C4-2B (cell line): ENCODE results near the gene CISTR.

ENCODE experiments used
- ZFX ChIP-seq: fragments of 450-650 bp; IDR thresholded peaks from 2 replicates; pipeline ENCODE4 v1.6.1; 2017
- TF ChIP-seq, protein P1 (sequence below): fragments of 450-650 bp; conservative IDR thresholded peaks from 2 replicates; pipeline ENCODE4 v1.5.1; 2017; ENCODE audit warnings: mild to moderate bottlenecking

DNA sequence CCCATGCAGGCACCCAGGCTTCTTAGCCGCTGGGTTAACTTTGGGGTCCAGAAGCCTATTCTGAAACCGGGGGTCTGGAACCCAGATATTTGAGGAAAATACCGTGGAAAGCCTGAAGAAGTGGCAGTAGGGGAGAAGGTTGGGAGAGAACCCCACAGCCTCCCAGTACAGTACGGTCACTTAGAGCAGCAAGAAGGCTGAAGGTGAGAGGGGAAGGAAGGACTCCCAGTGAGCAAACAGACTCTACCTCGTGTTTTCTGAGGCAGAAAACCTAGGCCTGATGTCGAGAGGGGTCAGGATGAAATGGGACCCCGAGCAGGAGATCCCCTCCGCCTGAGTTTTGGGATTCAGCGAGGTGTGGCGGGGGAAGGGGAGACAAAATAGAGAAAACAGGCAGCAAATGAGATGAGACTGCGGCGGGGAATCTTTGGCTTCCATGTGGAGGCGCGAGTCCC lies 13.8 kb downstream of the CISTR start:
- TF ChIP-seq, protein P1, sequence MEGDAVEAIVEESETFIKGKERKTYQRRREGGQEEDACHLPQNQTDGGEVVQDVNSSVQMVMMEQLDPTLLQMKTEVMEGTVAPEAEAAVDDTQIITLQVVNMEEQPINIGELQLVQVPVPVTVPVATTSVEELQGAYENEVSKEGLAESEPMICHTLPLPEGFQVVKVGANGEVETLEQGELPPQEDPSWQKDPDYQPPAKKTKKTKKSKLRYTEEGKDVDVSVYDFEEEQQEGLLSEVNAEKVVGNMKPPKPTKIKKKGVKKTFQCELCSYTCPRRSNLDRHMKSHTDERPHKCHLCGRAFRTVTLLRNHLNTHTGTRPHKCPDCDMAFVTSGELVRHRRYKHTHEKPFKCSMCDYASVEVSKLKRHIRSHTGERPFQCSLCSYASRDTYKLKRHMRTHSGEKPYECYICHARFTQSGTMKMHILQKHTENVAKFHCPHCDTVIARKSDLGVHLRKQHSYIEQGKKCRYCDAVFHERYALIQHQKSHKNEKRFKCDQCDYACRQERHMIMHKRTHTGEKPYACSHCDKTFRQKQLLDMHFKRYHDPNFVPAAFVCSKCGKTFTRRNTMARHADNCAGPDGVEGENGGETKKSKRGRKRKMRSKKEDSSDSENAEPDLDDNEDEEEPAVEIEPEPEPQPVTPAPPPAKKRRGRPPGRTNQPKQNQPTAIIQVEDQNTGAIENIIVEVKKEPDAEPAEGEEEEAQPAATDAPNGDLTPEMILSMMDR = no peak
- no peak for TF ChIP-seq ZFX
